Esophagus muscularis mucosa (tissue), 4 donors: ENCODE results near the gene TUBA4B. TPM values are rescaled to one million over a fixed set of nuclear protein-coding genes. Genes with fewer than 3 reads are reported as not detected.

ENCODE experiments used
- DNase-seq: peaks from one replicate; pipeline ENCODE4 v3.0.0-alpha.2; 2017; ENCODE audit errors: extremely low spot score
- H3K27ac ChIP-seq, 4 donors: fragments of 200-600 bp; sonication (generic); replicated peaks in 1 of 4; 1 replicate in 3 of 4; 2 replicates in 1 of 4; pipeline ENCODE4 v1.5.1; 2016 to 2019; ENCODE audit warnings: mild to moderate bottlenecking in 1 of 4
- H3K27me3 ChIP-seq, 4 donors: fragments of 200-600 bp; sonication (generic); one replicate each; pipeline versions ENCODE4 v1.5.1 to v1.6.0; 2016 to 2019
- H3K36me3 ChIP-seq, 4 donors: fragments of 200-600 bp; sonication (generic); one replicate each; pipeline ENCODE4 v1.5.1; 2016 to 2019
- H3K4me1 ChIP-seq, 4 donors: fragments of 200-600 bp; sonication (generic); one replicate each; pipeline ENCODE4 v1.5.1; 2016 to 2019
- H3K4me3 ChIP-seq, 4 donors: fragments of 200-600 bp; sonication (generic); 1 replicate in 2 of 4; 2 replicates in 2 of 4; pipeline ENCODE4 v1.5.1; 2016 to 2019; ENCODE audit warnings: mild to moderate bottlenecking in 4 of 4, moderate library complexity in 1 of 4
- H3K9me3 ChIP-seq, 4 donors: fragments of 200-600 bp; sonication (generic); 1 replicate in 3 of 4; 2 replicates in 1 of 4; pipeline ENCODE4 v1.5.1; 2016 to 2019
- CTCF ChIP-seq, 3 experiments: fragments of 200-600 bp in 2 of 3; fragments of 450-650 bp in 1 of 3; sonication (generic) in 2 of 3; IDR thresholded peaks; one replicate each; pipeline ENCODE4 v1.5.1; 2017 to 2019; ENCODE audit warnings: antibody characterized with exemption in 3 of 3, mild to moderate bottlenecking in 2 of 3, moderate library complexity in 1 of 3
- EP300 ChIP-seq: sonication (generic); formaldehyde crosslinking; IDR thresholded peaks from one replicate; pipeline ENCODE4 v1.6.1; 2017; ENCODE audit warnings: antibody characterized with exemption
- POLR2A ChIP-seq: fragments of 450-650 bp; IDR thresholded peaks from one replicate; pipeline ENCODE4 v1.6.1; 2017; ENCODE audit warnings: antibody characterized with exemption, moderate library complexity, mild to moderate bottlenecking, low read depth
- POLR2AphosphoS5 ChIP-seq, 2 donors: sonication (generic); formaldehyde crosslinking; IDR thresholded peaks; one replicate each; pipeline ENCODE4 v1.6.1; 2017; ENCODE audit warnings: antibody characterized with exemption in 2 of 2
- WGBS: methylation state at CpG from one replicate; pipeline ENCODE4 v1.1.5; 2018; 5-methylcytosine and 5-hydroxymethylcytosine counted together
- intact Hi-C: fragments of 100-400 bp; cut with DNase I; formaldehyde crosslinking; loops from one replicate; pipeline ENCODE4 v1.15.1; 2023
- total RNA-seq, 4 donors: library from RNA; depleted of rRNA; stranded (reverse); fragments of >200 nt; gene quantifications; one replicate each; pipeline versions ENCODE4 v1.1.0 to v1.2.1, GENCODE V29; 2016

Gene TUBA4B
- total RNA-seq, 4 donors from 2014 or later = not detected

GRCh38 chr2:219302412-219302968, 49.4 kb downstream of the TUBA4B start:
- Histone ChIP-seq H3K27ac (no peak overlapping the region), H3K4me1 (peaks cover 0 to 7% (median 6%) of the 10 kb centered on the region in 4 donors), H3K4me3 (no peak overlapping the region), H3K9me3 (no peaks in the 10 kb centered on the region), H3K36me3 (no peaks in the 10 kb centered on the region), H3K27me3 (peaks cover 0 to 60% (median 2%) of the 10 kb centered on the region in 4 donors)
- DNase-seq = no peak
- intact Hi-C loops = loop anchor here (5.0 to 10.0 kb wide), 2 partner anchors 40 to 248 kb away; no protein-coding TSS in a partner anchor
- TF ChIP-seq POLR2AphosphoS5 (IDR thresholded peaks at IDR 0.05) = no peak
- no peak for TF ChIP-seq POLR2A
- TF ChIP-seq CTCF (IDR thresholded peaks at IDR 0.05) = no peak
- no peak for TF ChIP-seq EP300
- WGBS = 75% methylated on average over 9 of the region's 11 CpGs

GRCh38 chr2:219304223-219304622, 51.2 kb downstream of the TUBA4B start:
- TF ChIP-seq EP300 (no peak), CTCF (IDR thresholded peaks at IDR 0.05) (no peak), POLR2A (no peak), POLR2AphosphoS5 (IDR thresholded peaks at IDR 0.05) (no peak)

GRCh38 chr2:219306047-219306446, 53.0 kb downstream of the TUBA4B start:
- 78% methylated on average over 1 of the region's 1 CpG for WGBS
- no peak for TF ChIP-seq CTCF (IDR thresholded peaks at IDR 0.05)
- TF ChIP-seq EP300 = no peak
- no peak for TF ChIP-seq POLR2AphosphoS5 (IDR thresholded peaks at IDR 0.05)
- no peak for TF ChIP-seq POLR2A
- Histone ChIP-seq H3K36me3 (no peaks in the 10 kb centered on the region), H3K4me1 (peaks cover 0 to 13% (median 11%) of the 10 kb centered on the region in 4 donors), H3K27ac (no peak overlapping the region), H3K4me3 (no peak overlapping the region), H3K9me3 (no peaks in the 10 kb centered on the region), H3K27me3 (peaks cover 0 to 77% (median 22%) of the 10 kb centered on the region in 4 donors)
- intact Hi-C loops = loop anchor here (10.0 kb wide), 1 partner anchor 251 kb away; no protein-coding TSS in a partner anchor
- DNase-seq = no peak

More at GRCh38 chr2:219304223-219304622, 51.2 kb downstream of the TUBA4B start:
- H3K4me1 ChIP-seq = peaks cover 0 to 11% (median 9%) of the 10 kb centered on the region in 4 donors
- no peaks in the 10 kb centered on the region for H3K36me3 ChIP-seq
- H3K4me3 ChIP-seq = no peak overlapping the region
- H3K27me3 ChIP-seq = peaks cover 0 to 74% (median 11%) of the 10 kb centered on the region in 4 donors
- intact Hi-C loops = loop anchor here (5.0 to 10.0 kb wide), 2 partner anchors 42 to 249 kb away; no protein-coding TSS in a partner anchor
- 57% methylated on average over 2 of the region's 2 CpGs for WGBS
- no peaks in the 10 kb centered on the region for H3K9me3 ChIP-seq
- no peak overlapping the region for H3K27ac ChIP-seq
- DNase-seq = no peak

GRCh38 chr2:219308142-219309101, 55.4 kb downstream of the TUBA4B start:
- whole genome bisulfite sequencing = 5% methylated on average over 35 of the region's 45 CpGs
- Histone ChIP-seq H3K27ac (no peak overlapping the region), H3K27me3 (peaks cover 0 to 77% (median 22%) of the 10 kb centered on the region in 4 donors), H3K4me1 (peaks cover 0 to 13% (median 11%) of the 10 kb centered on the region in 4 donors), H3K36me3 (no peaks in the 10 kb centered on the region), H3K9me3 (no peaks in the 10 kb centered on the region), H3K4me3 (no peak overlapping the region)
- DNase-seq = no peak
- intact Hi-C loops = loop anchor here (10.0 kb wide), 1 partner anchor 254 kb away; no protein-coding TSS in a partner anchor
- TF ChIP-seq POLR2AphosphoS5 (IDR thresholded peaks at IDR 0.05) = no peak
- no peak for TF ChIP-seq POLR2A
- TF ChIP-seq CTCF (IDR thresholded peaks at IDR 0.05) = no peak
- no peak for TF ChIP-seq EP300
